Dermis microvascular lymphatic vessel endothelial cell (primary cell): ENCODE measurements around the gene CEACAM21. TPM values are rescaled to one million over a fixed set of nuclear protein-coding genes. Genes with fewer than 3 reads are reported as not detected.
"Not testable (repeated sequence)": the region's sequence is repeated elsewhere in the genome, so short reads cannot be mapped to it uniquely, and the experiment has no call there.

ENCODE experiments used
- DNase-seq, 2 donors: peaks; one replicate each; pipeline versions ENCODE4 v3.0.0 to v3.0.0-alpha.2; 2010; ENCODE audit warnings: low read depth in 2 of 2
- total RNA-seq: library from RNA; depleted of rRNA; stranded (reverse); fragments of >200 nt; gene quantifications from 2 replicates; pipeline ENCODE4 v1.2.1, GENCODE V29; 2014

Gene CEACAM21
- total RNA-seq, 1 donor from 2014 or later = 10.8 TPM

DNA sequence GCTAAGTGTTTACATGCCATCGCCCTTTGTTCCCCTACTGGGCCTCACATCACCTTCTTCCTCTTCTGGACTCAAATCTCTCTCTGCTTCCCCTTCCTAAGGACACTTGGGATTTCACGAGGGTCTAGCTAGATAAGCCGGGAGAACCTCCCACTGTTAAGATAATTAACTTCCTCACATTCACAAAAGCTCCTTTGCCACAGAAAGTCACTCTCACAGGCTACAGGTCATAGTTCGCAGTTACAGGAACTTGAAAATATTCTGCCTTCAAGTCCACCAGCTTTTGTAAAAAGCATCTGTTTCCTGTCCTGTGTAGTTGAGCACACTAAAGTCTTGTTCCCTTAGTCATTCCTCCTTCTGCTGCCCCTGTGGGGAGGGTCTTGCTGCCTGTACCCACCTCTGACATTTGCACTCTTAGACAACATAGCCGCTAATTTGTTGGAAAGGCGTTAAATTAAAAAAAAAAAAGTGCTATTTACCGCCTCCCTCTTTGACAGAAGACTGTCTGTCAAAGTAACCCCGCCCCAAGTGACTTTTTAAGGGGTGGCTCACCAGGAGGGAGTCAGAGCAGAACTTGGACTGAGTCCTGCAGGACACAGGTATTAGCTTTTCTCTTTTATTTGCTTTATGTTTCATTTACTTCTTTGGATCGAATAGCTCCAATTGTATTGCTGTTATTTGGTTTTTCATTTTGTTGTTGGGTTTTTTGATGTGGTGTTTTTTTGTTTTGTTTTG lies 26.8 kb upstream of the CEACAM21 start:
- DNase-seq = peak; percentile 44 to 93

DNA sequence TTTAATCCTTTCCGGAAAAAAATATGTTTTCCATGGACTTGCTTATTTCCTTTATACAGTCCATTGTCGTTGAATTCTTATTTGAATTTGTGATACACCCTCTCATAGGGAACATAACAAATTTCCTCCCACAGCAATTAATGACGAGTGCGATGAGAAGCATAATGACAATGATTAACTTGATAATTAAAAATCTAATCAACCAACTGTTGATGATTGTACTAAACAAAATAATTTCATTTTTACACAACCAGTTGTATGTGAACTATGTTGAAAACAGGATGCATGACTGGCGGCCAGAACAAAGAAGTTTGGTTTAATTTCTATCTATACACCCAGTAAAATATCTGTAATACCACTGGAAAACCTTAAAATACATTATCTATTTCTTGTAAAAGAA lies 26.1 kb upstream of the CEACAM21 start:
- DNase-seq = no peak

DNA sequence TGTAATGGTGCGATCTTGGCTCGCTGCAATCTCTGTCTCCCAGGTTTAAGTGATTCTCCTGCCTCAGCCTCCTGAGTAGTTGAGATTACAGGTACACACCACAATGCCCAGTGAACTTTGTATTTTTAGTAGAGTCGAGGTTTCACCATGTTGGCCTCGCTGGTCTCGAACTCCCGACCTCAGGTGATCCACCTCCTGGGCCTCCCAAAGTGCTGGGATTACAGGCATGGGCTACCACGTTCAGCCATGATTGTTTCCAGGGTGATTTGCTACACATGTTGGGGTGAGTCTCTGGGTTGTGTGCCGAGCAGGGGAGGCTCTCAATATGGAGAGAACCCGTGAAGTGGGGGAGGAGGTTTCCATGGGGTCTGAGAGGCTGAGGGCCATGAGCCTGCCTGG lies 24.8 kb upstream of the CEACAM21 start:
- DNase-seq = no peak

DNA sequence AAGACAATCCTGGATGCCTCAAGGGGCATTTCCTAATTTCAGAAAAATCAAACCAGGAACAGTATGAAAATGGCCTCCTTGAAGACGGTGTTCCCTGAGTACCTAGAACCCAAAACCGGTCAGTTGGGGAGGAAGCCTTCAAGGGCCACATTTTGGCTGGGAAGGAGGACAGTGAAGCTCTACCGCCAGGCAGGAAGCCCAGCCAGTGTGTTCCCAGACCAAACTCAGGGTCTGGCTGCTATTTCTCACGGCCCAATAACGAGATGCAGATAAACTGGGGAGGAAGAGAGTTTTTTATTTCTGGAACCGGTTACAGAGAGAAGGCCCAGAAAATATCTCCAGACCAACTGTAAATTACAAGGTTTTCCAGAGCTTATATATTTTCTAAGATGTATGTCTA lies 24.3 kb upstream of the CEACAM21 start:
- no peak for DNase-seq

DNA sequence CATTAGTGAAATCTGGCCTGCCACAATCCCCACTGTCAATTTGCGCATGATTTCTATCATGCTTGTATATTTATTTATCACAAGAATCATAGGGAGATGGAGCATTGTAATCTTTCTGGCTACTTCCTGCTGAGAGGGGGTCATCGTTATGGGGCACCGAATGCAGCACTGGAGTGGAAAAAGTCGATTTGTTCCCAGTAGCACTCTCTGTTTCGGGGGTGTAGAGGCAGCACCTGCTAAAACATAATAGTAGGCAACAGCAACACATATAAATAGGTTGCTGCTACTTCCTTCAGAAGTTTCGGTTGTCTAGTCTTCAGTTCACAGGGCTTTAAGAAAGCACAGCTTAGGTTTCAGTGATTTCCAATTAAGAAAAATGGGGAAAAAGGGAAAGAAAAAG lies 23.4 kb upstream of the CEACAM21 start:
- no peak for DNase-seq

DNA sequence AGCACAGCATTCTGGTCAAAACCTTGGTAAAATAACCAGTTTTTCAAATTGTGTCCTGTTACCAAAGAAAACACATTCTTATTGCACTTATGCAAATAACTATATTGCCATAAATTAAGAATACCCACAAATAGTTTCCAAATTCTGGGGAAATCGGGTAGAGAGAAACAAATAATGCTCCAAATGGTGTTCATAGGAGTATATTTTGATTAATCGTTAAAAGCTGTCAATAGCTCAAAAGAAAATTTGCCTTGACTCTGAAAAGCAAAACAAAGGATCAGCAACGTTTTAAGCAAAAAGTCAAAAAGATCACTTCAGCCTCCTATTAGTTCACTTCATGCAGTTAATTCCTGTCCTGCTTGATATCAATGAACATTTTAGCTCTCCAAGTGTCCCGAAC lies 22.2 kb upstream of the CEACAM21 start:
- DNase-seq = no peak

DNA sequence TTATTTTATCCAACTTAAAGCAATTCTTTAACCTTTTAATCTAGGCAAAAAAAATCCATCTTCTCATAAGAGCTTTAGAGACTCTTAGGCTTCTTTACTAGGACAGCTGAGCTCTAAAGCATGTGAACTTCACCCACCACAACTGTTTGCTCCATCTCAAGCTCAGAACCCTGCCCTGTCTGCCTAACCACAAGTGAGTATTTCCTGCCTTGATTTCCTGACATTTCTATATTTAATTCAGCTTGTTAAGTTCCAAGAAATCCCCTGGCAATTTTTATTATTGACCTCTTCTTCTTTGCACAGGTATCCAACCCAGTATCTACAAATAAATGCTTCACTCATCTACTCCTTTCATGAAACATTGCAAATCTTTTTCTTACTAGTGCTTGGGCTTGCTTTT lies 21.1 kb upstream of the CEACAM21 start:
- DNase-seq = peak in 1 of 2 donors; percentile 62

DNA sequence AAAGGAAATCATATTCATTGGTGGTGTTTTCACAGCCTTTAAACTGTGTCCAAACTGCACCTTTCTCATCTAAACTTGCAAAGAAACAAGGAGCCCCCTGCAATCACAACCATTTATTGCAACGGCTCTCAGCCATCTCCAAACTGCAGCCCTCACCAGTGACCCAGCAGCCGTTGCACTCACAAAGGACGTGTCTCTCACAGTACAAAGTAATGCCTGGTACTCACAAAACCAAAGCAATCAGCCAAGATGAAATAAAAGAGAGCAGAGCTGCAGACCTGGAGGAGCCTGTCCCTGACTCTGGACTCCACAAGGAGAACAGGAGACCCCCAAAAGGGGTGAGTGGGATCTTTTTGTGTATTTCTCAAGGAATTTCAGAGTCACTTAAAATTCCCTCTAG lies 20.2 kb upstream of the CEACAM21 start:
- DNase-seq = no peak

DNA sequence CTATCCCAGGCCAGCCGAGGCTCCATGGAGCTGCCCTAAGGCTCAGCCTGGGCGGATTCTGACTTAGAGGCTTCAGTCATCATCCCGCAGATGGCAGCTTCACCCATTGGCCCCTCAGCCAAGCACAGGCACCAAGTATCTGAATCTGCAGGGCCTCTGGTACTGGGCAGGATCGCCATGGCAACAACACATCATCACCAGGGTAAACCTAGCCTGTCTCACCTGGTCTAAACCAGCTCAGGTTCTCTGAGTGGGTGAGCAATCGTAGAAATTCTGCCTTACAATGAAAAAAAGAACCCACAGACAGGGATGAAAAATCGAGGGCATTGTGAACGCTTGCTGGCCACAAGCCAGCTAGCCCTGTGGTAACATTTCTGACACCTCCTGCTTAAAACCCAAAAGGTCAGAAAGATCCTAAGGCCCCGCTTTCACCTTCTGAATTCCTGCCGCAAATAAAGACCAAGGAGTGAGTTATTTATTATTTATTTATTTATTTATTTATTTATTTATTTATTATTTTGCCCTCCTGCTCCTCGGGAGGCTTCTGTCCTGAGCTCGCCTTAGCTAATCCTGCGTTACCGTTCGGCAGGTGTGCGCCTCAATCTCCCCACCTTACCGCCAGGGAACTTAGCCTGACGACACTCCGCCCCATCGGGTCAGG lies 12.0 kb upstream of the CEACAM21 start:
- no peak for DNase-seq

DNA sequence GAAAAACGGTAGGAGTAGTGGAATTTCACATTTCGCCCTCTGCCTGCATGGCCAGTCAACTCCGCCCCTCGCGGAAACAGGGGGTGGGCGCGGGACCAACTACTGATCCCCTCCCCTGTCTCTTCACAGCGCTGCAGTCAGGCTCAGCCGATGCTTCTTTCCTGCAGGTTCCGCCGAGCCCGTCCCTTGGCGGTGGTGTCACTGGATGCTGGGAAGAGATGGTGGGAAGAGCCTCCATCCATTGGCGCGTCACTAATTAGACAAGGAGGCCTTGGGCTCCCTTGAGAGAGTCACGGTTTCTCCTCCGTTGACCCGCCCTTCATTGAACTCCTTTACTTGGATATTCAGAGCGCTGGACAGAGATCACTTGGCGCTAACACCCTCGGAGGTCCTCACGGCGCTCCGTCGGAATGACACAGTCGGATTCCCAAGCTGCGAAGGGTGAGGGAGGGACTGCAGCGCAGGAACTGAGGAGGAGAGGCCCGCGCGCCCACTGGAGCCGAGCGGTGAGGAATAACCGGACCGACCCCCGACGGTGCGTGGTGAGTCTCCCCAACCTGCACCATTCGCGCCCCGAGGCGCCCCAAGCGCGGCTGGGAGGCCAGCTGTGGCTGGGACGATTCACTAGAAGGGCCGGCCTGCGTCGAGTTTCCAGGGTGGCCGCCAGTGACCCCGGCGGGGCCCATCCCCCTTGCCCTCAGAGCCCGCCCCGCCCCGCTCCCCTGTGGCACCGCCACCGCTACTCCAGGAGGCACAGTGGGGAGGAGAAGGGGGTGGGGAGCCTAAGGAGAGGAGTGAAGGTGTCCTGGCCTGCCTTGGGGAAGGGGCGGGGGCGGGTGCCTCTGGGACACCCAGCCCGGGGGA lies 11.2 kb upstream of the CEACAM21 start:
- DNase-seq = peak in 1 of 2 donors; percentile 40

DNA sequence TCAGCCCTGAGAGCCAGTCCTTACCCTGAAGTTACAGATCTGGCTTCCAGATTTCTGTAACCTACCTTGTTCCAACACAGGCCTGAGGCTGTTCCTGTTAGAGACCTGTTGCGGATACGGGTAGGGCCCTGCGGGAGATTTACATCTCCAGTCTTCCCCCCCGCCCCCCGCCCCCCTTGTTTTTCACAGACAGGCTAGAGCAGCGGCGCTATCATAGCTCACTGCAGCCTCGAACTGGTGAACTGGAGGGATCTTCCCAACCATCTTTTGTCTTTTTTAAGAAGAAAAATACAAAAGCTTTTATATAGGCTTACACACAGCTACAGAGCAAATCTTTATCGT lies 10.6 kb upstream of the CEACAM21 start:
- no peak for DNase-seq

DNA sequence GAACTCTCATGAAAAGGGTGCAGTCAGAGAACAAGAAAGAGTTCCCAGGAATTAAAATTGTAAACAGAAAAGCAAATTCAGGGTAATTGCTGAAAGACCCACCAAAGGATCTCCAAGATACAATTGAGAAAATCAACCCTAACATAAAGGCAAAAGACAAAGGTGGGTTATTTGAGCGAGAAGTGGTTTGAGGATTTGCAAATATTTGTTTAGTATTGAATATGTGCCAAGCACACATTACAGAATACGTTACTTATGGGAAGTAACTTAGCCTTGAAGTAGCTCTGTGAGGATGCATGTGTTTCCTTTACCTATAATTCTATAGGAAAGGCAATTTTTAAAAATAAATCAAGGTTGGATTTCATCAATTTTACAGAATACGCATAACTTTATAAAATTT lies 10.0 kb upstream of the CEACAM21 start:
- no peak for DNase-seq

DNA sequence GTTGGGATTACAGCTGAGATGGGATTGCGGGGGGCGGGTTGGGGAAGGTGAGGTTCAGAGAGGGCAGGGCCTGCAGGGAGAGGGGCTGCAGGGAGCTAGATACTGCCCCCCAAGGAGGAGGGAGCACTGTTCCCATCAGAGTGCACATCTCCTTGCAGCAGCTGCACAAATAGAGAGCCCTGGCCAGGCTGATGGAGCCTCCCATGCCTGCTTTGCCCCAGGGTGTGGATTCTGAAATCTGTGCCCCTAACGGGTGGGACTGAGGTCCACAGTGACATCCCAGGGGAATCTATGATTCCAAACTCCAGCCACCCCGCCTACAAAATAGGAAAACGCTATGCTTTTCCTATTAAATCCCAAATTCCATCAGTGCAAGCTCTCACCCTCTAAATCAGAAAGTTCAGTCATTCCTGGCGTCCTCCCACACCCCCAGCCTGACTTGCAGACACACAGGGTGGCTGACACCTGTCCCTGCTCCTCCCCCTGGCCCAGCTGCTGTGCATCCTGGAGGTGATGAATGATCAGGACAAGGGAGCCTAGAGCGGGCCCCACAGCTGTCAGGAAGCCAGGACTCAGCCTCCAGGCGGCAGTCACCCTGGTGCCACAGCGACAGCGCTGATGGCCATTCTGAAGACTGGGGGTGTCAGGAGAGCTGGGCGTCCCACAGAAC lies 6.3 kb upstream of the CEACAM21 start:
- DNase-seq = no peak

DNA sequence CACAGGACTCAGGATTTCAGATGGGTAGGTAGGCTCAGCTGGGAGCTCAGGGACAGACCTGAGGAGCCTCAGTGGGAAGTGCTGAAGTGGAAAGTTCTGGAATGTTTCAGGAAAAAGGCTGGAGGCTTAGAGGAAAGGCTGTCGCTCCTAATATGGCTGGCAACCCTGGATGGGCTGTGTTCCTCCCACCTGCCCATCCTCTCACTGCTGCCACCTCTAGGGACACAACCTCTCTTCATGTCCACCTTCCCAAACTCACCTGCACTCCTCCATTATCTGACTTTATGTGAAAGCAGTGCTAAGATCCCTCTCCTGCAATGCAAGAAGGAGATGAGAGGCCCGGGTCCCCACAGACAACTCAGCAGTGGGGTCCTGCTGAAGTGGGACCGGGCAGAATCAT lies 5.8 kb upstream of the CEACAM21 start:
- DNase-seq = no peak

DNA sequence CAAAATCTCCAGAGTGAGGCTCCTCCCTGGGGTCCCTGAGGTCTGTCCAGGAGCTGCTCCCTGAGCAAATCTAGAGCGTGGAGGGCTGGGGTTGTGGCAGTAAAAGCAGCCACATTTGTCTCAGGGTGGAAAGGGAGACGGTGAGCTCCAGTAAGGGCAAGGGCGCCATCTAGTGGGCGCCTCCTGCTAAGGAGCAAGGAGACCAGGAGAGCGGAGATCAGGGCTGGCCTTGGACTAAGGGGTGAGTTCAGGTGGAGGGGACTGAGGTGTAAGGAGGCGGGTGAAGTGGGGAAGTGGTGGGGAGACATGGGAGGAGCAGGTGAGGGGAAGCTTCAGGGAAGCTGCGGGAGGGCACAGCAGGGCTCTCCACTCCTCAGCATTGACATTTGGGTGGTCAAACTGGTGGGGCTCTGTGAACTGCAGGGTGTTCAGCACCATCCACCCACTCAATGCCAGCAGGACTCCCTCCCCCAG lies 5.3 kb upstream of the CEACAM21 start:
- peak; percentile 51 to 79 for DNase-seq

DNA sequence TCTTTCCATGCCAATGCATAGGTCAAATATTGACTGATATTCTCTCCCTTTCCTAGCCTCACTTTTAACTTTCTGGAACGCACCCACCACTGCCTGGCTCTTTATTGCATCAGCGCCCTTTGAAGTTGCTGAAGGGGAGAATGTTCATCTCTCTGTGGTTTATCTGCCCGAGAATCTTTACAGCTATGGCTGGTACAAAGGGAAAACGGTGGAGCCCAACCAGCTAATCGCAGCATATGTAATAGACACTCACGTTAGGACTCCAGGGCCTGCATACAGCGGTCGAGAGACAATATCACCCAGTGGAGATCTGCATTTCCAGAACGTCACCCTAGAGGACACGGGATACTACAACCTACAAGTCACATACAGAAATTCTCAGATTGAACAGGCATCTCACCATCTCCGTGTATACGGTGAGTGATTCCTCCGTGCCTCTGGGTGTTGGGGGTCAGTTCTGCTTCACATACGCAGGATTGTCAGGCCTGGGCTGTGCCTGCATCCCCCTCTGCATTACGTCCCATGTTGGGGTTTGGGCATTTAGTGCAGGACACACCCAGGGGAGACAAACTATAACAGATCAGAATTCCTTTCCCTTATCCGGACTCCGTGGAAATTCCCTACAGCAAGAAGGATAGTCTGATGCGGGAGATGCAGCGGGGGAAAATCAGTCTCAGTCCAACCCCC lies 1.3 kb downstream of the CEACAM21 start:
- DNase-seq = no peak

DNA sequence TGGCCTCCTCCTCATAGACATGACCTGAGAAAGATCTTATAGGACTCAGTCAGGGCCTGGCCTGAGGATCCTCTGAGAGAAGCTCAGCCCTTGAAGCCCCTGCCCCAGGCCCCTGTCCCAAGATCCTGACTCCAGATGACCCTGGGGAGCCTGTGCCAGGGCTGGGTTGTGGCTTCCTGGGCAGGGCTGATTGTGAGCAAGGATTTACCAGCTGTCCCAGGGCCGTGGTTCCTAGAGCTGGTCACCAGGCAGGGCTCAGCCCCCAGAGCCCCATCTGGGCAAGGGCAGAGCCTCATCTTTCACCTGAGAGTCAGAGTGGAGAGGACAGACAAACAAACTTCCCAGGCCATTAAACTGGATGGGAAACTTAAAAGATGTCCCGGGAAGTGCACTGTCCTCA lies 1.9 kb downstream of the CEACAM21 start:
- no peak for DNase-seq

DNA sequence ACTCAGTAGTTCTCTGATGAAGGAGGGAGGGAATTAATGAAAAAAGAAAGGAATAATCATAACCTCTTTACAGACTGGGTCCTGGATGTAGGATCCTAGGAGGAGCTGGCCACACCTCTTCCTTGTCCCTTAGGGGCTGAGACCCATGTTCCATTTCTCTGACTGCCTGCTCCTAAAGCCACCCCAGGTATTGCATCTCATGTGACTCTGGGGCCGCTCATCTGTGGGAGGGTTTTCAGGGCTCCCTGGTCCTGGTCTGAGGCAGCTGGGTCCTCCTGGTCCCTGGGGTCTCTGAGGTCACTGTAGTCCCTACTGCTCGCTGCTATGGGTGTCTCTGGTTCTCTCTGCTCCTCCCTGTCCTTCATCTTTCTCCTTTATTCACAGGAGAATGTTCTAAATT lies 2.9 kb downstream of the CEACAM21 start:
- DNase-seq = no peak

DNA sequence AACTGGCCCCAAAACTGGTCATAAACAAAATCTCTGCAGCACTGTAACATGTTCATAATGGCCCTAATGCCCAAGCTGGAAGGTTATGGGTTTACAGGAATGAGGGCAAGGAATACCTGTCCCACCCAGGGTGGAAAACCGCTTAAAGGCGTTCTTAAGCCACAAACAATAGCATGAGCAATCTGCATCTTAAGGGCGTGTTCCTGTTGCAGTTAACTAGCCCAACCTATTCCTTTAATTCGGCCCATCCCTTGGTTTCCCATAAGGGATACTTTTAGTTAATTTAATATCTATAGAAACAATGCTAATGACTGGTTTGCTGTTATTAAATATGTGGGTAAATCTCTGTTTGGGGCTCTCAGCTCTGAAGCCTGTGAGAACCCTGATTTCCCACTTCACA lies 5.1 kb downstream of the CEACAM21 start:
- DNase-seq = not testable (repeated sequence)

DNA sequence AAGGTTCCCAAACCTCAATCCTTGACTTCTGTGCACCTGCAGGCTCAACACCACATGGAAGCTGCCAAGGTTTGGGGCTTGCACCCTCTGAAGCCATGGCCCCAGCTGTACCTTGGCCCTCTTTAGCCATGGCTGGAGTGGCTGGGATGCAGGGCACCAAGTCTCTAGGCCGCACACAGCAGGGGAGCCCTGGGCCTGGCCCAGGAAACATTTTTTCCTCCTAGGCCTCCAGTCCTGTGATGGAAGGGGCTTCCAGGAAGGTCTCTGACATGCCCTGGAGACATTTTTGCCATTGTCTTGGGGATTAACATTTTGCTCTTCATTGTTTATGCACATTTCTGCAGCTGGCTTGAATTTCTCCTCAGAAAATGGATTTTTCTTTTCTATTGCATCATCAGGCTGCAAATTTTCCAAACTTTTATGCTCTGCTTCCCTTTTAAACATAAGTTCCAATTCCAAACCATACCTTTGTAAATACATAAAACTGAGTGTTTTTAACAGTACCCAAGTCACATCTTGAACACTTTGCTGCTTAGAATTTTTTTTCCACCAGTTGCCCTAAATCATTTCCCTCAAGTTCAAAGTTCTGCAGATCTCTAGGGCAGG lies 6.7 kb downstream of the CEACAM21 start:
- not testable (repeated sequence) for DNase-seq
